ENCODE data around the gene NR6A1.

Gene NR6A1

DNA sequence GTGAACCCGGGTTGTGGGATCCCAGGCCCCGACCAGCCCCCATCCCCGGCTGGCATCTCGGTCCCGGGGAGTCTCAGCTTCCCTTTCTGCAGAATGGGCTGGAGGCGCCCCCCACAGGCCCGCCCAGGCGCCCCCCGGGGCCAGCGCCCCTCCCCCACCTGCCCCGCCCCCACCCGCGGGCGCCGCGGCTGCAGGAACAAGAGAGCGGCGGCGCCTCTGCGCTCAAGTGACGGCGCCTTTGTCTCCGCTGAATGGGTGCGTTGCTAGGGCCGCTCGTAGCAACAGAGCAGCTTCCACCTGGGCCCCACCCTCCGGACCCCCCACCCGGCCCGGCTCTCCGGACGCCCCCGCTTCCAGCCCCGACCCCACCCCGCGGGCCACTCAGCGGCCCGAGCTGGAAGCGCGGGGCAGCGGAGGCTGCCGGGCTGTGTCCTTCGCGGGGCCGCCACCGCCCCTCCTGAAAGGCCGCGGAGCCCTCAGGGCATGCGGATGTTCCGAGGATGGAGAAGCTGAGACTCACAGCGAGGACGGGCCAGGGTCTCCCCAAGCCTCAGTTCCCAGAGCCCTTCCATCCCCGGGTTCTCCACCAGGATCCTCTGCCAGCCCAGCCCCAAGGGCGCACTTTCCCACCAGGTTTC lies 293.3 kb downstream of the NR6A1 start:
- no peak for DNase-seq (ENCODE audit: low read depth in 1 of 2, low spot score in 1 of 2)

DNA sequence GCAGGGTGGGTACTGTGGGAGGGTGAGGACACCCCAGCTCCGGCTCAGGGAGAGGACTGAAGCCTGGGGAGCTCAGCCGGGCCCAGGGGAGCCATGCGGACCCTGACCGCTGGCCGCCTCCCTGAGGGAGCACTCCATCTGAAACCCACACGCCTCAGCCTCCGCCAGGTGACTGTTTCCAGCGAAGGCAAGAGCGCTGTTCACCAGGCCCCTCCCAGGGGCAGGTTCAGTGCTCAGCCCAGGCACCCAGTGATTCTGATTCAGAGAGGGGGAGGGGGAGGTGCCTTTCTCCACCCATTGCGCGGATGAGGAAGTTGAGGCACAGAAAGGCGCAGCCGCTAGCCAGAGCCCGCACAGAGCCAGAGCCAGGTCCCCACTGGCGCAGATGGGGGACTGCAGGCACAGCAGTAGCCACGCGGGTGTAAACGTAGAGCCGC lies 293.9 kb downstream of the NR6A1 start:
- no peak for DNase-seq (ENCODE audit: low read depth in 1 of 2, low spot score in 1 of 2)

DNA sequence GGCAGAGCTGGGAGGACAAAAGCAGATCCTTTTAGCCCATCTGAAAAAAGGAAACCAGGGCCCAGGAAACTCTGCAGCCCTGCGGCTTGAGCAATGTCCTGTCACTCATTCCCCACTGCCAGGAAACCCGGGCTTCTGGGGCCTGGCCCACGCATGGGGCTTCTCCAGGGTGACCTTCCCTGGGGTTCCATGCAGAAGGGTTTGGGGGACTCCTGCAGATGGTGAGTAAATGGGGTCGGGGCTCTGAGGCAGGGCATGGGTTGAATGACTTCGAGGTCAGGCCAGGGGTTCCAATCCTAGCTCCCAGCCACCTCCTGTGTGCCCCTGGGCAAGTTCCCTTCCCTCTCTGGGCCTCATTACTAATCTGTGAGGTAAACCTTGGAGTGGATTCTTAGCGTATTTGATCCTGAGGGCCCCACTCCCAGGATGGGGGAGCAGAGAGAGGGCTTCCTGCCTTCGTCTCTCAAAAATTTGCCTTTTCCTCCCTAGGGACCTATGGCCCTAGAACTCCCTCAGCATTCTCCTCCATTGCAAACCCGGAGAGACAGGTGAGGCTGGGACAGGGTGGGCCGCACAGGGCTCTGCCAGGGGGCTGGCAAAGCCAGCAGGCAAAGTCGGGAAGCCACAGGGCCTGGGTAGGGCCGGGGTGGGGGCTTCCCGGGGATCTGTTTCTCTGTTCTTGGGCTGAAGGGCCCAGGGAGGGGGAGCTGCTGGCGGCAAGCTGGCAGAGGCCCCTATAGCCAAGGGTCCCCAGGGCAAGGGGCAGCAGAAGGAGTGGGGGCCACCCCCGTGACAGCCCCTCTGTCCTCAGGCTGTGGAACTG lies 295.0 kb downstream of the NR6A1 start:
- DNase-seq (ENCODE audit: low read depth in 1 of 2, low spot score in 1 of 2), result no peak

DNA sequence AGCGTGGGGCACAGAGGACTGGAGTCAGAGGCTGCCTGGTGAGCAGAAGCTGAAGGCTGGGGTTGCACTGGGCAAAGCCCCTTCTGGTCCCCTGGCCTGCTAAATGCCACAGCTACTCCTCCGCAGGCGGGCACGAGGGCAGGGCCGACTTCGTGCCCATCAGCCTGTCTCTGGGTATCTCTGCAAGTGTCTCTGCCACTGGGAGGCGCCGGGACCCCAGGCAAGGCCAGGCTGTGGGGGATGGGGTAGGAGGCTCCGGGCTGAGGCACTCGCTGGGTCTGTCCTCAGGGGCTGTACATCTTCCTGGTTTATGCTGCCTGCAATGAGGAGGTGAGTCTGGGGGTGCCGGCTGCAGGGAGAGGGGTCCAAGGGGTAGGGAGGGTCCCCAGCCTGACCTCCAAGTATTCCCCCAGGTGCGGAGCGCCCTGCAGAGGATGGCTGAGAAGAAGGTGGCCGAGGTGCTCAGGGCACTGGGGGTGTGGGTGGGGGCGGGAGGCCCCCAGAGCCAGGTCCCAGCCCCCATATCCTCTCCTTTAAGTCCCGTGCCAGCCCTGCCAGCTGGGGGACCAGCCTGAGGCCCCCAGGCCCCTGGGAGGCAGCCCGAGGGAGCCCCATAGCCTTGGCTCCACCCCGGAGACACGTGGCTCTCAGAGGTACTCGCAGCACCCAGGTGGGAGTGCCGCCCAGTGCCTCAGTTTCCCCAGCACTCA lies 295.8 kb downstream of the NR6A1 start:
- DNase-seq (ENCODE audit: low read depth in 1 of 2, low spot score in 1 of 2), result no peak

DNA sequence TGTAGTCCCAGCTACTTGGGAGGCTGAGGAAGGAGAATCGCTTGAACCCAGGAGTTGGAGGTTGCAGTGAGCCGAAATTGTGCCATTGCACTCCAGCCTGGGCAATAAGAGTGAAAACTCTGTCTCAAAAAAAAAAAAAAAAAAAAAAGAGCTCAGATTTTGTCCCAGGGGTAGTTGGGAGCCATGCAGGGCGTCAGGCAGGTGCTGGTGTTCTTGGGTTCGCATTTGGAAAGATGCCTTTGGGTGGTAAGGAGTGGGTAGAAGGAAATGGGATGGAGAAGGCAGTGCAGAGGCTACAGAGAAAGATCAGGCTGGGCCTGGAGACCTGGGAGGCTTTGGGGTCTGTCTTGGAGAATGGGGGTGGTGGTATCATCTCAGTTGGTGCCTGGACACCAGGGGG lies 297.0 kb downstream of the NR6A1 start:
- DNase-seq (ENCODE audit: low read depth in 1 of 2, low spot score in 1 of 2), result no peak

DNA sequence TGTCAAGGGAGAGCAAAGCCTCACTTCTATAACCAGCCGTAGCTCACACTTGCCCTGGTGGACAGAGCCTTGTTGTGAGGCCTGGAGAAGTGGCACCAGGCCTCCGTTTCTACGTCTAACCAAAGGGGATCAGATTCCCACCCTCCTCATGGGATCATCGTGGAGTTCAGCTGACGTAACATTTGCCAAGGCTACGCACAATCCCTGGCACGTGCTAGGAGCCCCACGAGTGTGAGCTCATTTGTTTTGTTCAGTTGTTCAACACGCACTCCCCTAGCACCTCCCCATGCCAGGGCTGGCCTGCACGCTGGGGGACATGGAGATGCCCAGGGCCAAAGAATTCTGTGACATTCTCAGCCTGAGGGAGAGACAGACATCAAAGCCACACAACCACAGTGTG lies 297.8 kb downstream of the NR6A1 start:
- DNase-seq (ENCODE audit: low read depth in 1 of 2, low spot score in 1 of 2), result no peak

DNA sequence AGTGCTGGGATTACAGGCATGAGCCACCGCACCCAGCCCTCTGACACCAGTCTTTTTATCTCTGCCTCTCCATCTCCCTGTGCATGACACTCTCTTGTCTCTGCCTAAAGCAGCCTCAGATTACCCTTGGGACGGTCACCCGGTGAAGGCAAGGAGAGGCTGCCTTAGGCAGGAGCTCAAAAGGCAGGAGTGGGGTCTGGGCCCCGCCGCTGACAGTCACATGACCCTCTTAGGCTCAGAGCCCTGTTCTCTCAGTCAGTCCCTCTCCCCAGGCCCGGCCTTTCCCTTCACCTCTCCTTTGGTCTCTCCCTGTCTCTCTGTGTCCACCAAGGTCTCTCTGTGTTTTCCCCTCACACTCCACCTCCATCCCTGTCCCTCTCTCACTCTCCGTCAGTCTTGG lies 298.3 kb downstream of the NR6A1 start:
- DNase-seq (ENCODE audit: low read depth in 1 of 2, low spot score in 1 of 2), result no peak

DNA sequence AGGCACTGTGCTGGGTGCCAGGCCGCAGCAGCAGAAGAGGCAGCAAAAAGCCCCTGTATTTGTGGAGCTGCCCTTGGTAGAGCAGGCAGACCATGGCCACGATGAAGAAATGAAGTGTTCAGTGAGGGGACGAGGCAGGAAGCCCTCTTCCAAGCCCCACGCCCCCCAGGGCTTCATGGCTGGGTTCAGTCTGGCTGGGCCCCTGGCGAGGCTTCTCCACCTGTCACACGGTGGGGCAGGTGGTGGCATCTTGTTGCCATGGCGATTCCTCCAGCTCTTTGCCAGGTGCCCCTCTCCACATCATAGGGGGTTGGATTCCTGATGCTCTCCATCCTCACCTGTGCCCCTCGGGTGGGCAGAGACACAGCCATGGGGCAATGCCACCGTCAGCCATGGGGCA lies 299.4 kb downstream of the NR6A1 start:
- DNase-seq (ENCODE audit: low read depth in 1 of 2, low spot score in 1 of 2), result no peak

DNA sequence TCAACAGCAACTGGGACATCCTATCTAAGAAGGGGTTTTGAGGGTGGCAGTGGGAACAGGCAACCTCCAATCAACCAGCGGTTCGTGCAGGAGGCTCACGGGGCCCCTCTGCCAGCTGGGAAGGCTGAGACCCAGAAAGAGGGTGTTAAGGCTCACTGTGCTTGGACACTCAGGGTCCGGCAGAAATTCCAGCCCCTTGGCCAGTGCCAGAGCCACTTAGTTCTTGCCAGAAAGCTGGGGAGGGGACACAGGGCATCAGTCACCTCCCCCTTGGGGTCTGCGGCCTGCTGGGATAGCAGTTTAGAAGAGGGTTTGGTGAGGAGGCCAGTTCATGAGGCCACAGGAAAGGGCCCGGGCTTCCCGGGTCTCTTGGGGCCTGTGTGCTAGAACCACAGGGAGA lies 300.4 kb downstream of the NR6A1 start:
- DNase-seq (ENCODE audit: low read depth in 1 of 2, low spot score in 1 of 2), result no peak

DNA sequence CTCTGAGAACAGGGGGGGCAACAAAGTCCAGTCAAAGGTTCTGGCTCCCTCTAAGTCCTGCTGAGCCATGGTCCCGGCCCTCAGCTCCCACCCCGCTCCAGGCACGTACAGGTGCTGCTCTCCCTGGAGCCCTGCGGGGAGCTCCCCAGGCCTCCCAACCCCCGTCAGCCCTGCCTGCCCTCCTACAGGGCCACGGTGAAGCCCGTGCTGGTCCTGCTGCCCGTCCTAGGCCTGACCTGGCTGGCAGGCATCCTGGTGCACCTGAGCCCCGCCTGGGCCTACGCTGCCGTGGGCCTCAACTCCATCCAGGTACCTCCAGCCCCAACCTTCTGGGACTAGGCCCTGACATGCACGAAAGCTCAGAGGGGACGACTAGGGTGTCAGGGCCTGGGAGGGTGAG lies 300.8 kb downstream of the NR6A1 start:
- DNase-seq (ENCODE audit: low read depth in 1 of 2, low spot score in 1 of 2), result no peak

DNA sequence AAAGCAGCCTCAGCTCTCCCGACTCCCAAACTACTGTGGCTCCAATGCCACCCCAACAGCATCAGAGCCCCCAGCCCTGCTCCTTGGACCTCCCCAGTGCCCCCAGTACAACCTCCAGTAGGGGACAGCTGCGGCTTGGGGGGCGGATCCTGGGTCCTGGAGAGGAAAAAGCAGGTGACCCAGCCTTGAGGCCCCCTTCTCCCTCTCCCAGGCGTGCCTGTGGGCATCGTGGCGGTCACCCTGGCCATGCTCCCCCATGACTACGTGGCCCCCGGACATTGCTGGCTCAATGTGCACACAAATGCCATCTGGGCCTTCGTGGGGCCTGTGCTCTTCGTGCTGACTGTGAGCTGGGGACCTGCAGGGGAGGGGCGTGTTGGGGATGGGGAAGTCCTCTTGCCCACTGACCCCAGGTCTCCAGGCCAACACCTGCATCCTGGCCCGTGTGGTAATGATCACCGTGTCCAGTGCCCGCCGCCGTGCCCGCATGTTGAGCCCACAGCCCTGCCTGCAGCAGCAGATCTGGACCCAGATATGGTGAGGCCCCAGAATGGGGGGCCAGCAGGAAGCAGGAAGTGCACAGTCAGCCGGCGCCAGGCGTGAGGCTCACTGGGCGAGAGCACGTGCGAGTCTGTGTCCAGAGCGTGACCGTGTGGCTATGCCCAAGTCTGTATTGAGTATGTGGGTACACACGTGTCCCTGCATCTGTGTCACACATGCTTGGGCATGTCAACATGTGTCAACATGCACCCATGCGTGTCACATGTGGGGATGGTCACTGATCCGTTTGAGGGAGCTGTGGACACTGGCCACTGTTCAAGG lies 301.9 kb downstream of the NR6A1 start:
- no peak for DNase-seq (ENCODE audit: low read depth in 1 of 2, low spot score in 1 of 2)

DNA sequence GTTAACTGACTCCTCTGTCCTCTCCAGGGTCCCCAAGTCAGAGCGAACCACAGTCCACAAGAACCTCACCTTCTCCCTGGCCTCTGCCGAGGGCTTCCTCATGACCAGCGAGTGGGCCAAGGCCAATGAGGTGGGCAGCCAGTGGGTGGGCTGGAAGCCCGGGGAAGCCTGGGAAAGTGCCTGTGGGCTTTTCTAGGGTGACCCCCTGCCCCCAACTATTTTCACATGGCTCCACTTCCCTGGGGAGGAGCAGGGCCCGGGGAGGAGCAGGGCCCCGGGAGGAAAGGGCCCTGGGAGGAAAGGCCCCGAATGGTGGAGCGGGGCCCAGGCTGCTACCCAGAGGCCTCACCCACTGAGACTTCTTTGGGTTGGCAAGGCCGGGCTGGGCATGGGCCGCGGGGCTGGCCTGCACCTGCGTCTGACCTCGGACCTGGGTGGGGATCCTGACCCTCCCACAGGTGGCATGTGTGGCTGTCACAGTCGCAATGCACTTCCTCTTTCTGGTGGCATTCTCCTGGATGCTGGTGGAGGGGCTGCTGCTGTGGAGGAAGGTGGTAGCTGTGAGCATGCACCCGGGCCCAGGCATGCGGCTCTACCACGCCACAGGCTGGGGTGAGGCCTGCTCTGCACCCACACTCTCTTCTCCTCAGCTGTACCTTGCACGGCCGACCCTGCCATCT lies 302.9 kb downstream of the NR6A1 start:
- DNase-seq (ENCODE audit: low read depth in 1 of 2, low spot score in 1 of 2), result no peak

DNA sequence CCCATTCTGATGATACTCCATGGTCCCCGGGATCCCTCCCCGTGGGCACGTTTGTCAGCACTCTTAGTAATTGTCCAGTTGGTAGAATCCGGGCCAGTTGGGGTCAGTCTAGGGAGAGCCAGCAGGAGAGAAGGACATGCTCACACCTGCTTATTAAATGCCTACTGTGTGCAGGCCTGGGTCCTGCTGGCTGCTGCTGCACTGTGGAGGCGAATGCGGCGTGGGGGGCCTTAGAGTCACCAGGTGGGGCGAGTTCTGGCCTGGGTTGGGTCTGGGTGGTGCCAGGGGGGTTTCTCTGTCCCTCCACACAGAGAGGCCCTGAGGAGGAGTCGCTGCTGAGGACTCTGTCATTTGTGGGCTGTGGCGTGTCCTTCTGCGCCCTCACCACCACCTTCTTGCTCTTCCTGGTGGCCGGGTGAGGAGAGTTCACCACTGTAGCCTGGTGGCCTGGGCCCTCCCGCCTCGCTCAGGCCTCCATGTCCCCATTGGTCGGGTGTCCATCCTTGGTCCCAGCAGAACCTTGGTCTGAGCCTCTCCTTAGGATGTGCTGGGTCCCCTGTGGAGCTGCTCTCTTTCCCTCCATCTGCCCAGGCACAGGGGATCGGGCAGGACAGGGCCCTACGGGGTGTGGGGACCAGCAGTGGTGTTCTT lies 303.6 kb downstream of the NR6A1 start:
- no peak for DNase-seq (ENCODE audit: low read depth in 1 of 2, low spot score in 1 of 2)

All from stimulated activated CD4-positive, alpha-beta T cell treated with anti-CD3 and anti-CD28 coated beads, Interleukin-15, amount 100 ng/mL, for 1 hour (primary cell).